ENCODE measurements around the gene ATP8B4. TPM values are rescaled to one million over a fixed set of nuclear protein-coding genes. Genes with fewer than 3 reads are reported as not detected.
A peak's percentile ranks its signal among the peaks of the same experiment; 100 is the strongest.

Gene ATP8B4
- total RNA-seq, 1 experiment from 2014 or later = not detected

DNA sequence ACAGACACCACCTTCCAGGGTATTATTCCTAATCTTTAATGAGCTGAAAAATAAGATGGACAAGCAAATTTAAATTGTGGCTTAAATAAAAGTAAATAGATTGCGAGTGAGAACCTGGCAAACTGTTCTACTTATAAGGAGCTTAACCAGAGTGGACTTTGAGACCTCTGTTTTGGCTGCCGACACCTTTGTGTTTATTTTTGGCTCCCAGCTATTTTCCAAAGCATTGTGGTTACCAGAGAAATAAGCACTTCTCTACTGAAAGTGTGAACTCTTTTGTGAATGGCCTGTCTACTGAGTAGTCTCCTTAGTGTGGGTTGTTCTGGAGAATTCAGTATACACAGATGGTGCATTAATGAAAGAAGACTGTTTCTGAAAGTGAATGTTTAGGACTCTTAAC lies 109.4 kb downstream of the ATP8B4 start:
- TF ChIP-seq POLR2AphosphoS5 (IDR thresholded peaks at IDR 0.05; ENCODE audit: low read depth, low read length) (no peak), SIN3A (IDR thresholded peaks at IDR 0.05; ENCODE audit: borderline replicate concordance, insufficient read depth, low read depth, low read length) (no peak), TCF7L2 (IDR thresholded peaks at IDR 0.05; ENCODE audit: low read depth, low read length) (no peak), CTCF (IDR thresholded peaks at IDR 0.05) (no peak), REST (IDR thresholded peaks at IDR 0.05; ENCODE audit: insufficient read depth in 1 of 2, low read depth in 2 of 2, low read length in 1 of 2) (no peak)
- ATAC-seq (no peak), DNase-seq (ENCODE audit: low read depth, low spot score) (no peak)
- BruUV-seq (replicated peaks) = no TSS peak
- CTCF ChIA-PET = no interaction called here
- Histone ChIP-seq H3K4me3 (ENCODE audit: low read depth in 2 of 2, low read length in 2 of 2) (no peak overlapping the region), H3K27ac (ENCODE audit: low read length) (no peak overlapping the region), H3K36me3 (ENCODE audit: control insufficient read depth, insufficient read depth, low read length) (no peaks in the 10 kb centered on the region), H3K4me1 (ENCODE audit: control insufficient read depth, insufficient read depth, low read length) (no peaks in the 10 kb centered on the region), H3K9me3 (ENCODE audit: control insufficient read depth, insufficient read depth, low read depth, low read length) (no peaks in the 10 kb centered on the region), H3K27me3 (ENCODE audit: control insufficient read depth, insufficient read depth, low read length) (no peaks in the 10 kb centered on the region)
- intact Hi-C loops (cut with micrococcal nuclease; ENCODE audit: unreplicated experiment) (no loop called here), in situ Hi-C loops (cut with HindIII; ENCODE audit: low pct_unique_long_range_greater_than_20kb, low sequenced_read_pairs) (no loop called here)
- POLR2A ChIA-PET = no interaction called here

GRCh38 chr15:50003786-50004334 lies 115.2 kb downstream of the ATP8B4 start:
- Histone ChIP-seq H3K9me3 (ENCODE audit: control insufficient read depth, insufficient read depth, low read depth, low read length) (no peaks in the 10 kb centered on the region), H3K27ac (ENCODE audit: low read length) (no peak overlapping the region), H3K36me3 (ENCODE audit: control insufficient read depth, insufficient read depth, low read length) (no peaks in the 10 kb centered on the region), H3K4me1 (ENCODE audit: control insufficient read depth, insufficient read depth, low read length) (no peaks in the 10 kb centered on the region), H3K4me3 (ENCODE audit: low read depth in 2 of 2, low read length in 2 of 2) (no peak overlapping the region), H3K27me3 (ENCODE audit: control insufficient read depth, insufficient read depth, low read length) (no peaks in the 10 kb centered on the region)
- DNase-seq (ENCODE audit: low read depth, low spot score) = peak; percentile 71
- peak; percentile 100 for ATAC-seq
- in situ Hi-C loops (cut with HindIII; ENCODE audit: low pct_unique_long_range_greater_than_20kb, low sequenced_read_pairs) (no loop called here), intact Hi-C loops (cut with micrococcal nuclease; ENCODE audit: unreplicated experiment) (loop anchor here (5.0 kb wide), 1 partner anchor 767 kb away; no protein-coding TSS in a partner anchor)
- ChIA-PET POLR2A (no interaction called here), CTCF (interaction anchor here (0.6 to 1.2 kb wide), 2 partner anchors 582 to 633 kb away, joined by 3 to 4 read pairs; no protein-coding TSS in a partner anchor)
- TF ChIP-seq SIN3A (IDR thresholded peaks at IDR 0.05; ENCODE audit: borderline replicate concordance, insufficient read depth, low read depth, low read length) (no peak), POLR2AphosphoS5 (IDR thresholded peaks at IDR 0.05; ENCODE audit: low read depth, low read length) (no peak), REST (IDR thresholded peaks at IDR 0.05; ENCODE audit: insufficient read depth in 1 of 2, low read depth in 2 of 2, low read length in 1 of 2) (no peak), TCF7L2 (IDR thresholded peaks at IDR 0.05; ENCODE audit: low read depth, low read length) (no peak), CTCF (IDR thresholded peaks at IDR 0.05) (peak; percentile 88)
- BruUV-seq (replicated peaks) = no TSS peak

All from Panc1 (cell line).